Measurements from ENCODE around the gene DHX32. TPM values are rescaled to one million over a fixed set of nuclear protein-coding genes. Genes with fewer than 3 reads are reported as not detected.

Gene DHX32
- total RNA-seq, 1 donor from 2014 or later = 27.4 TPM

- no peak for DNase-seq (ENCODE audit: low spot score in 2 of 2)
- Histone ChIP-seq H3K9me3 (no peaks in the 10 kb centered on the region), H3K27me3 (no peaks in the 10 kb centered on the region), H3K4me3 (no peak overlapping the region), H3K4me1 (no peaks in the 10 kb centered on the region), H3K27ac (no peak overlapping the region), H3K36me3 (peaks cover 22 to 53% of the 10 kb centered on the region in 2 donors)
- intact Hi-C loops (cut with DNase I) = no loop called here
- TF ChIP-seq, protein P1, sequence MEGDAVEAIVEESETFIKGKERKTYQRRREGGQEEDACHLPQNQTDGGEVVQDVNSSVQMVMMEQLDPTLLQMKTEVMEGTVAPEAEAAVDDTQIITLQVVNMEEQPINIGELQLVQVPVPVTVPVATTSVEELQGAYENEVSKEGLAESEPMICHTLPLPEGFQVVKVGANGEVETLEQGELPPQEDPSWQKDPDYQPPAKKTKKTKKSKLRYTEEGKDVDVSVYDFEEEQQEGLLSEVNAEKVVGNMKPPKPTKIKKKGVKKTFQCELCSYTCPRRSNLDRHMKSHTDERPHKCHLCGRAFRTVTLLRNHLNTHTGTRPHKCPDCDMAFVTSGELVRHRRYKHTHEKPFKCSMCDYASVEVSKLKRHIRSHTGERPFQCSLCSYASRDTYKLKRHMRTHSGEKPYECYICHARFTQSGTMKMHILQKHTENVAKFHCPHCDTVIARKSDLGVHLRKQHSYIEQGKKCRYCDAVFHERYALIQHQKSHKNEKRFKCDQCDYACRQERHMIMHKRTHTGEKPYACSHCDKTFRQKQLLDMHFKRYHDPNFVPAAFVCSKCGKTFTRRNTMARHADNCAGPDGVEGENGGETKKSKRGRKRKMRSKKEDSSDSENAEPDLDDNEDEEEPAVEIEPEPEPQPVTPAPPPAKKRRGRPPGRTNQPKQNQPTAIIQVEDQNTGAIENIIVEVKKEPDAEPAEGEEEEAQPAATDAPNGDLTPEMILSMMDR (IDR thresholded peaks at IDR 0.05) = no peak
Measured at GRCh38 chr10:125850766-125851731, 30.0 kb downstream of the DHX32 start.

GRCh38 chr10:125849448-125849847 is 31.6 kb downstream of the DHX32 start:
- DNase-seq (ENCODE audit: low spot score in 2 of 2) = no peak
- TF ChIP-seq, protein P1 (IDR thresholded peaks at IDR 0.05) = no peak
- H3K27me3 ChIP-seq = no peaks in the 10 kb centered on the region

GRCh38 chr10:125848857-125849256 is 32.2 kb downstream of the DHX32 start:
- no peaks in the 10 kb centered on the region for H3K27me3 ChIP-seq
- DNase-seq (ENCODE audit: low spot score in 2 of 2) = no peak
- no peak overlapping the region for H3K27ac ChIP-seq
- H3K9me3 ChIP-seq = no peaks in the 10 kb centered on the region
- no peak overlapping the region for H3K4me3 ChIP-seq
- H3K36me3 ChIP-seq = peaks cover 22 to 65% of the 10 kb centered on the region in 2 donors
- intact Hi-C loops (cut with DNase I) = no loop called here
- TF ChIP-seq, protein P1 (IDR thresholded peaks at IDR 0.05) = no peak
- no peaks in the 10 kb centered on the region for H3K4me1 ChIP-seq

More at GRCh38 chr10:125849448-125849847, 31.6 kb downstream of the DHX32 start:
- Histone ChIP-seq H3K4me1 (no peaks in the 10 kb centered on the region), H3K4me3 (no peak overlapping the region), H3K27ac (no peak overlapping the region), H3K9me3 (no peaks in the 10 kb centered on the region), H3K36me3 (peaks cover 22 to 65% of the 10 kb centered on the region in 2 donors)
- intact Hi-C loops (cut with DNase I) = no loop called here

GRCh38 chr10:125848371-125848770 is 32.7 kb downstream of the DHX32 start:
- Histone ChIP-seq H3K27me3 (no peaks in the 10 kb centered on the region), H3K4me3 (no peak overlapping the region), H3K4me1 (no peaks in the 10 kb centered on the region), H3K36me3 (peaks cover 22 to 65% of the 10 kb centered on the region in 2 donors), H3K9me3 (no peaks in the 10 kb centered on the region), H3K27ac (no peak overlapping the region)
- DNase-seq (ENCODE audit: low spot score in 2 of 2) = no peak
- intact Hi-C loops (cut with DNase I) = no loop called here
- TF ChIP-seq, protein P1 (IDR thresholded peaks at IDR 0.05) = no peak

DNA sequence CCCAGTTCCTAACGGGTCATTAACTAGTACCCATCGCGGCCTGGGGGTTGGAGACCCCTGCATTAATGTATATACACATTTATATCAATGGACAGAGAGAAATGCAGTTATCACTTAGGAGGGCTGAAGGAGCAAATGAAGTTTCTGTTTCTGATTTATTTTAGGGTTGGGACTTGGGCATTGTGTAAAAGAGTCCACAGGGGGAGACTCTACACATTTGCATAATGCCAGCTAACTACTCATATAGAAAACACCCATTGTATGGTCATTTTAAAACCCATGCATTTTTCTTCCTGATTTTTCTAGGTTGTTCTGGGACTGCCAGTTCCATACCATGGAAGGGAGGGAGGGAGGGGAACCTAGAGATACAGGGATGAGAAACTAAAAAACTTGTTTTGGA is 34.2 kb downstream of the DHX32 start:
- Histone ChIP-seq H3K27ac (no peak overlapping the region), H3K36me3 (peaks cover 17 to 59% of the 10 kb centered on the region in 2 donors), H3K4me1 (no peaks in the 10 kb centered on the region), H3K9me3 (no peaks in the 10 kb centered on the region), H3K27me3 (no peaks in the 10 kb centered on the region), H3K4me3 (no peak overlapping the region)
- intact Hi-C loops (cut with DNase I) = no loop called here
- no peak for DNase-seq (ENCODE audit: low spot score in 2 of 2)
- TF ChIP-seq, protein P1 (IDR thresholded peaks at IDR 0.05) = no peak

Measured in ascending aorta (tissue), 2 donors.